CD4-positive, alpha-beta T cell (primary cell): ENCODE data around the gene RNF4. TPM values are rescaled to one million over a fixed set of nuclear protein-coding genes. Genes with fewer than 3 reads are reported as not detected.
"Not testable (repeated sequence)": the region's sequence is repeated elsewhere in the genome, so short reads cannot be mapped to it uniquely, and the experiment has no call there.

Experiments used
- ATAC-seq: fragments of 200-7000 bp; cut with Tn5 transposase; one replicate; pipeline ENCODE4 v1.10.0; 2022; ENCODE audit warnings: mild to moderate bottlenecking; ENCODE audit not compliant: poor library complexity
- CTCF ChIA-PET: fragments of 350-600 bp; sonication (Branson Sonifier 250); formaldehyde crosslinking; loops from one replicate; lab custom pipeline; 2021; ENCODE audit warnings: antibody characterized with exemption, inconsistent platforms; lab: Charles Lee
- POLR2A ChIA-PET: fragments of 350-600 bp; sonication (Branson Sonifier 250); formaldehyde crosslinking; loops from one replicate; lab custom pipeline; 2021; ENCODE audit warnings: antibody characterized with exemption, inconsistent platforms; lab: Charles Lee
- DNase-seq, 14 experiments: peaks; one replicate each; pipeline ENCODE4 v3.0.0-alpha.2; 2013 to 2020; ENCODE audit warnings: mixed read lengths in 2 of 14
- H3K27ac ChIP-seq, 2 donors: one replicate each; pipeline versions ENCODE4 v1.5.1 to v1.7.0; 2013; ENCODE audit warnings: low read length in 2 of 2, low read depth in 1 of 2, mild to moderate bottlenecking in 1 of 2
- H3K27me3 ChIP-seq, 2 experiments: 1 replicate in 1 of 2; 2 replicates in 1 of 2; pipeline versions ENCODE4 v1.6.1 to v1.7.0; 2013; ENCODE audit warnings: low read length in 2 of 2, control low read depth in 1 of 2, mild to moderate bottlenecking in 1 of 2, moderate library complexity in 1 of 2; ENCODE audit not compliant: insufficient read depth in 2 of 2, control insufficient read depth in 1 of 2
- H3K36me3 ChIP-seq: one replicate; pipeline ENCODE4 v1.6.1; 2013; ENCODE audit warnings: low read length, control low read depth; ENCODE audit not compliant: insufficient read depth
- H3K4me1 ChIP-seq: one replicate; pipeline ENCODE4 v1.6.1; 2013; ENCODE audit warnings: low read length, control low read depth; ENCODE audit not compliant: insufficient read depth
- H3K4me3 ChIP-seq: one replicate; pipeline ENCODE4 v1.5.1; 2013; ENCODE audit warnings: mild to moderate bottlenecking, low read length, moderate library complexity
- H3K9me3 ChIP-seq, 2 experiments: 1 replicate in 1 of 2; 2 replicates in 1 of 2; pipeline versions ENCODE4 v1.6.1 to v1.7.0; 2013; ENCODE audit warnings: low read length in 2 of 2, mild to moderate bottlenecking in 2 of 2, control low read depth in 1 of 2, moderate library complexity in 1 of 2; ENCODE audit not compliant: control insufficient read depth in 1 of 2, insufficient read depth in 1 of 2
- H3K27ac Mint-ChIP-seq: one replicate; pipeline ENCODE4 v1.8.0; 2020; ENCODE audit warnings: mixed read lengths
- H3K27me3 Mint-ChIP-seq: one replicate; pipeline ENCODE4 v1.8.0; 2021; ENCODE audit warnings: mixed read lengths
- H3K36me3 Mint-ChIP-seq: one replicate; pipeline ENCODE4 v1.8.0; 2021; ENCODE audit warnings: low read depth, mixed read lengths
- H3K4me1 Mint-ChIP-seq: one replicate; pipeline ENCODE4 v1.8.0; 2021; ENCODE audit warnings: low read depth, mixed read lengths
- H3K4me3 Mint-ChIP-seq: one replicate; pipeline ENCODE4 v1.8.0; 2020; ENCODE audit warnings: mild to moderate bottlenecking, mixed read lengths
- H3K9me3 Mint-ChIP-seq: one replicate; pipeline ENCODE4 v1.8.0; 2020; ENCODE audit warnings: mixed read lengths
- CTCF ChIP-seq: fragments of 200-600 bp; IDR thresholded peaks from one replicate; pipeline ENCODE4 v1.8.0; 2022; ENCODE audit warnings: antibody characterized with exemption, mild to moderate bottlenecking
- intact Hi-C, 2 experiments: fragments of 100-400 bp; cut with DNase I in 1 of 2; cut with micrococcal nuclease in 1 of 2; formaldehyde crosslinking; loops; one replicate each; pipeline versions ENCODE4 v1.15.1 to v1.9.0; 2023 to 2025; cut with DNase I, micrococcal nuclease
- total RNA-seq, 174 experiments: library from RNA in 2 of 174; stranded (reverse) in 2 of 174; gene quantifications; one replicate each; pipeline ENCODE4 v1.2.3 and lab custom pipeline; 2021 to 2026

RNF4 gene
- total RNA-seq, 2 experiments from 2014 or later, result 106 to 109 TPM

- TF ChIP-seq CTCF, result no peak
- Mint-ChIP-seq H3K4me3 (no peak overlapping the region), H3K4me1 (peaks cover 19% of the 10 kb centered on the region), H3K27me3 (no peaks in the 10 kb centered on the region), H3K9me3 (no peaks in the 10 kb centered on the region), H3K36me3 (peaks cover 84% of the 10 kb centered on the region), H3K27ac (peak overlapping the region; percentile 14)
- intact Hi-C loops, result no loop called here
- H3K36me3 ChIP-seq, result peaks cover 77% of the 10 kb centered on the region
- H3K27ac ChIP-seq, result no peak overlapping the region
- ChIA-PET CTCF (no interaction called here), POLR2A (no interaction called here)
- DNase-seq, result no peak
- no peak overlapping the region for H3K4me3 ChIP-seq
- H3K9me3 ChIP-seq, result no peaks in the 10 kb centered on the region
- ATAC-seq, result no peak
- peaks cover 15% of the 10 kb centered on the region for H3K4me1 ChIP-seq
- H3K27me3 ChIP-seq, result no peaks in the 10 kb centered on the region
Observed at GRCh38 chr4:2510351-2511259, 41.7 kb downstream of the RNF4 start.

- H3K36me3 ChIP-seq, result peaks cover 76% of the 10 kb centered on the region
- Mint-ChIP-seq H3K27ac (peak overlapping the region; percentile 63), H3K27me3 (no peaks in the 10 kb centered on the region), H3K4me3 (no peak overlapping the region), H3K36me3 (peaks cover 82% of the 10 kb centered on the region), H3K4me1 (peaks cover 12% of the 10 kb centered on the region), H3K9me3 (no peaks in the 10 kb centered on the region)
- H3K27me3 ChIP-seq, result no peaks in the 10 kb centered on the region
- TF ChIP-seq CTCF, result no peak
- no peaks in the 10 kb centered on the region for H3K9me3 ChIP-seq
- ChIA-PET CTCF (no interaction called here), POLR2A (no interaction called here)
- H3K27ac ChIP-seq, result no peak overlapping the region
- H3K4me3 ChIP-seq, result no peak overlapping the region
- DNase-seq, result peak in 1 of 14 experiments; percentile 42
- peaks cover 15% of the 10 kb centered on the region for H3K4me1 ChIP-seq
- ATAC-seq, result peak; percentile 17
- intact Hi-C loops, result no loop called here
Observed at GRCh38 chr4:2511645-2512131, 42.8 kb downstream of the RNF4 start.

- Mint-ChIP-seq H3K27ac (peak overlapping the region; percentile 63), H3K36me3 (peaks cover 73% of the 10 kb centered on the region), H3K9me3 (no peaks in the 10 kb centered on the region), H3K4me1 (peaks cover 3% of the 10 kb centered on the region), H3K4me3 (no peak overlapping the region), H3K27me3 (no peaks in the 10 kb centered on the region)
- Histone ChIP-seq H3K4me1 (peaks cover 15% of the 10 kb centered on the region), H3K27me3 (no peaks in the 10 kb centered on the region), H3K4me3 (no peak overlapping the region), H3K36me3 (peaks cover 67% of the 10 kb centered on the region), H3K27ac (no peak overlapping the region), H3K9me3 (no peaks in the 10 kb centered on the region)
- DNase-seq, result no peak
- CTCF ChIA-PET, result no interaction called here
- intact Hi-C loops, result no loop called here
- TF ChIP-seq CTCF, result no peak
- ATAC-seq, result no peak
- POLR2A ChIA-PET, result no interaction called here
Observed at GRCh38 chr4:2512396-2513135, 43.7 kb downstream of the RNF4 start.

GRCh38 chr4:2514193-2514592, 45.3 kb downstream of the RNF4 start:
- H3K9me3 ChIP-seq, POLR2A ChIA-PET, H3K27ac ChIP-seq, CTCF ChIA-PET, H3K4me1 Mint-ChIP-seq, intact Hi-C loops, H3K4me3 ChIP-seq, H3K9me3 Mint-ChIP-seq, H3K27ac Mint-ChIP-seq, DNase-seq, H3K27me3 ChIP-seq, H3K4me3 Mint-ChIP-seq, H3K27me3 Mint-ChIP-seq, ATAC-seq: not testable (repeated sequence)
- Histone ChIP-seq H3K36me3 (peaks cover 62% of the 10 kb centered on the region), H3K4me1 (peaks cover 15% of the 10 kb centered on the region)
- peaks cover 68% of the 10 kb centered on the region for H3K36me3 Mint-ChIP-seq

GRCh38 chr4:2514944-2515343, 46.0 kb downstream of the RNF4 start:
- CTCF ChIA-PET, H3K4me1 Mint-ChIP-seq, POLR2A ChIA-PET, intact Hi-C loops, H3K27me3 ChIP-seq, H3K27me3 Mint-ChIP-seq, H3K27ac Mint-ChIP-seq, H3K27ac ChIP-seq, H3K9me3 Mint-ChIP-seq, H3K4me3 Mint-ChIP-seq, H3K4me3 ChIP-seq, DNase-seq, H3K9me3 ChIP-seq, ATAC-seq: not testable (repeated sequence)
- peaks cover 61% of the 10 kb centered on the region for H3K36me3 Mint-ChIP-seq
- Histone ChIP-seq H3K4me1 (peaks cover 13% of the 10 kb centered on the region), H3K36me3 (peaks cover 55% of the 10 kb centered on the region)
